Measurements from ENCODE around the gene SIAH1.

DNA sequence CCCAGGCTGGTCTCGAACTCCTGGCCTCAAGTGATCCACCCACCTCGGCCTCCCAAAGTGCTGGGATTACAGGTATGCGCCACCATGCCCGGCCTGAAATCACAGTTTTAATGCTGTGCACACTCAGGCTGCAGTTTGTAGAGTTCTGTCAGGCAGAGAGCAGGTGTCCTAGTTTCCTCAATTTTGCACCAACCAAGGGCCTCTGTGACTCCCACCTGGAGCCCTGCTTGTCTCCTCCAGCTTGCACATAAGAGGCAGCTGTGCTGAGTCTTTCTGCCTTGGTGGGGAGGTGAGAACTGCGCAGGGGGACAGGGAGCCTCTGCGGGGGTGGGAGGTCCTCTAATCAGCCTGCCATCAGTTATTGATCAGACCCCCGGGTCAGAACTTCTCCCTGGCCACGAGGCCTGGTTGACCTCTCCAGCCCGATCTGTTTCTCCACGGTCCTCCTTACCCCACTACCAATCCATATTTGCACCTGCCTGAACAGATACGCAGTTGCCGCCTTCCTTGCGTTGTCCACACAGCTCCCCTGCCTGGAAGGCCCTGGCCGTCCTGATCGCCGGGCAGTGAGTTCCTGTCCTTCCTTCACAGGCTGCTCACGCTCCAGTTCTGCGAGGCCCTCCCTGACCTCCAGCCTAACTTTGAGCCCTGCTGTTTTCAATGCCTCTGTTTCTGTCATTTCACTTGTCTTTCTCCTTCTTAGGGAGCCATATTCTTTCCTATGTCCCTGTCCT lies 48.1 kb upstream of the SIAH1 start:
- no peak for TF ChIP-seq ZNF404 (tag by site-specific recombination; IDR thresholded peaks at IDR 0.05)
- TF ChIP-seq, protein P1, sequence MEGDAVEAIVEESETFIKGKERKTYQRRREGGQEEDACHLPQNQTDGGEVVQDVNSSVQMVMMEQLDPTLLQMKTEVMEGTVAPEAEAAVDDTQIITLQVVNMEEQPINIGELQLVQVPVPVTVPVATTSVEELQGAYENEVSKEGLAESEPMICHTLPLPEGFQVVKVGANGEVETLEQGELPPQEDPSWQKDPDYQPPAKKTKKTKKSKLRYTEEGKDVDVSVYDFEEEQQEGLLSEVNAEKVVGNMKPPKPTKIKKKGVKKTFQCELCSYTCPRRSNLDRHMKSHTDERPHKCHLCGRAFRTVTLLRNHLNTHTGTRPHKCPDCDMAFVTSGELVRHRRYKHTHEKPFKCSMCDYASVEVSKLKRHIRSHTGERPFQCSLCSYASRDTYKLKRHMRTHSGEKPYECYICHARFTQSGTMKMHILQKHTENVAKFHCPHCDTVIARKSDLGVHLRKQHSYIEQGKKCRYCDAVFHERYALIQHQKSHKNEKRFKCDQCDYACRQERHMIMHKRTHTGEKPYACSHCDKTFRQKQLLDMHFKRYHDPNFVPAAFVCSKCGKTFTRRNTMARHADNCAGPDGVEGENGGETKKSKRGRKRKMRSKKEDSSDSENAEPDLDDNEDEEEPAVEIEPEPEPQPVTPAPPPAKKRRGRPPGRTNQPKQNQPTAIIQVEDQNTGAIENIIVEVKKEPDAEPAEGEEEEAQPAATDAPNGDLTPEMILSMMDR (tag by site-specific recombination; IDR thresholded peaks at IDR 0.05): no peak
- no peak for TF ChIP-seq MZF1 (tag by site-specific recombination; IDR thresholded peaks at IDR 0.05; ENCODE audit: borderline replicate concordance)
- no peak for TF ChIP-seq TRIM28 (IDR thresholded peaks at IDR 0.05; ENCODE audit: borderline replicate concordance, low read length)
- no peak for TF ChIP-seq ZNF138 (tag by site-specific recombination; IDR thresholded peaks at IDR 0.05; ENCODE audit: borderline replicate concordance)
- TF ChIP-seq, protein P2, sequence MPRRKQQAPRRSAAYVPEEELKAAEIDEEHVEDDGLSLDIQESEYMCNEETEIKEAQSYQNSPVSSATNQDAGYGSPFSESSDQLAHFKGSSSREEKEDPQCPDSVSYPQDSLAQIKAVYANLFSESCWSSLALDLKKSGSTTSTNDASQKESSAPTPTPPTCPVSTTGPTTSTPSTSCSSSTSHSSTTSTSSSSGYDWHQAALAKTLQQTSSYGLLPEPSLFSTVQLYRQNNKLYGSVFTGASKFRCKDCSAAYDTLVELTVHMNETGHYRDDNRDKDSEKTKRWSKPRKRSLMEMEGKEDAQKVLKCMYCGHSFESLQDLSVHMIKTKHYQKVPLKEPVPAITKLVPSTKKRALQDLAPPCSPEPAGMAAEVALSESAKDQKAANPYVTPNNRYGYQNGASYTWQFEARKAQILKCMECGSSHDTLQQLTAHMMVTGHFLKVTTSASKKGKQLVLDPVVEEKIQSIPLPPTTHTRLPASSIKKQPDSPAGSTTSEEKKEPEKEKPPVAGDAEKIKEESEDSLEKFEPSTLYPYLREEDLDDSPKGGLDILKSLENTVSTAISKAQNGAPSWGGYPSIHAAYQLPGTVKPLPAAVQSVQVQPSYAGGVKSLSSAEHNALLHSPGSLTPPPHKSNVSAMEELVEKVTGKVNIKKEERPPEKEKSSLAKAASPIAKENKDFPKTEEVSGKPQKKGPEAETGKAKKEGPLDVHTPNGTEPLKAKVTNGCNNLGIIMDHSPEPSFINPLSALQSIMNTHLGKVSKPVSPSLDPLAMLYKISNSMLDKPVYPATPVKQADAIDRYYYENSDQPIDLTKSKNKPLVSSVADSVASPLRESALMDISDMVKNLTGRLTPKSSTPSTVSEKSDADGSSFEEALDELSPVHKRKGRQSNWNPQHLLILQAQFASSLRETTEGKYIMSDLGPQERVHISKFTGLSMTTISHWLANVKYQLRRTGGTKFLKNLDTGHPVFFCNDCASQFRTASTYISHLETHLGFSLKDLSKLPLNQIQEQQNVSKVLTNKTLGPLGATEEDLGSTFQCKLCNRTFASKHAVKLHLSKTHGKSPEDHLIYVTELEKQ (tag by site-specific recombination; IDR thresholded peaks at IDR 0.05; ENCODE audit: borderline replicate concordance): no peak
- TF ChIP-seq, protein P3, sequence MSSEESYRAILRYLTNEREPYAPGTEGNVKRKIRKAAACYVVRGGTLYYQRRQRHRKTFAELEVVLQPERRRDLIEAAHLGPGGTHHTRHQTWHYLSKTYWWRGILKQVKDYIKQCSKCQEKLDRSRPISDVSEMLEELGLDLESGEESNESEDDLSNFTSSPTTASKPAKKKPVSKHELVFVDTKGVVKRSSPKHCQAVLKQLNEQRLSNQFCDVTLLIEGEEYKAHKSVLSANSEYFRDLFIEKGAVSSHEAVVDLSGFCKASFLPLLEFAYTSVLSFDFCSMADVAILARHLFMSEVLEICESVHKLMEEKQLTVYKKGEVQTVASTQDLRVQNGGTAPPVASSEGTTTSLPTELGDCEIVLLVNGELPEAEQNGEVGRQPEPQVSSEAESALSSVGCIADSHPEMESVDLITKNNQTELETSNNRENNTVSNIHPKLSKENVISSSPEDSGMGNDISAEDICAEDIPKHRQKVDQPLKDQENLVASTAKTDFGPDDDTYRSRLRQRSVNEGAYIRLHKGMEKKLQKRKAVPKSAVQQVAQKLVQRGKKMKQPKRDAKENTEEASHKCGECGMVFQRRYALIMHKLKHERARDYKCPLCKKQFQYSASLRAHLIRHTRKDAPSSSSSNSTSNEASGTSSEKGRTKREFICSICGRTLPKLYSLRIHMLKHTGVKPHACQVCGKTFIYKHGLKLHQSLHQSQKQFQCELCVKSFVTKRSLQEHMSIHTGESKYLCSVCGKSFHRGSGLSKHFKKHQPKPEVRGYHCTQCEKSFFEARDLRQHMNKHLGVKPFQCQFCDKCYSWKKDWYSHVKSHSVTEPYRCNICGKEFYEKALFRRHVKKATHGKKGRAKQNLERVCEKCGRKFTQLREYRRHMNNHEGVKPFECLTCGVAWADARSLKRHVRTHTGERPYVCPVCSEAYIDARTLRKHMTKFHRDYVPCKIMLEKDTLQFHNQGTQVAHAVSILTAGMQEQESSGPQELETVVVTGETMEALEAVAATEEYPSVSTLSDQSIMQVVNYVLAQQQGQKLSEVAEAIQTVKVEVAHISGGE (tag by site-specific recombination; conservative IDR thresholded peaks at IDR 0.05; ENCODE audit: low read depth): no peak
- TF ChIP-seq, protein P4, sequence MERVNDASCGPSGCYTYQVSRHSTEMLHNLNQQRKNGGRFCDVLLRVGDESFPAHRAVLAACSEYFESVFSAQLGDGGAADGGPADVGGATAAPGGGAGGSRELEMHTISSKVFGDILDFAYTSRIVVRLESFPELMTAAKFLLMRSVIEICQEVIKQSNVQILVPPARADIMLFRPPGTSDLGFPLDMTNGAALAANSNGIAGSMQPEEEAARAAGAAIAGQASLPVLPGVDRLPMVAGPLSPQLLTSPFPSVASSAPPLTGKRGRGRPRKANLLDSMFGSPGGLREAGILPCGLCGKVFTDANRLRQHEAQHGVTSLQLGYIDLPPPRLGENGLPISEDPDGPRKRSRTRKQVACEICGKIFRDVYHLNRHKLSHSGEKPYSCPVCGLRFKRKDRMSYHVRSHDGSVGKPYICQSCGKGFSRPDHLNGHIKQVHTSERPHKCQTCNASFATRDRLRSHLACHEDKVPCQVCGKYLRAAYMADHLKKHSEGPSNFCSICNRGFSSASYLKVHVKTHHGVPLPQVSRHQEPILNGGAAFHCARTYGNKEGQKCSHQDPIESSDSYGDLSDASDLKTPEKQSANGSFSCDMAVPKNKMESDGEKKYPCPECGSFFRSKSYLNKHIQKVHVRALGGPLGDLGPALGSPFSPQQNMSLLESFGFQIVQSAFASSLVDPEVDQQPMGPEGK (tag by site-specific recombination; IDR thresholded peaks at IDR 0.05): no peak
- TF ChIP-seq KLF1 (tag by site-specific recombination; IDR thresholded peaks at IDR 0.05): no peak
- TF ChIP-seq, protein P5, sequence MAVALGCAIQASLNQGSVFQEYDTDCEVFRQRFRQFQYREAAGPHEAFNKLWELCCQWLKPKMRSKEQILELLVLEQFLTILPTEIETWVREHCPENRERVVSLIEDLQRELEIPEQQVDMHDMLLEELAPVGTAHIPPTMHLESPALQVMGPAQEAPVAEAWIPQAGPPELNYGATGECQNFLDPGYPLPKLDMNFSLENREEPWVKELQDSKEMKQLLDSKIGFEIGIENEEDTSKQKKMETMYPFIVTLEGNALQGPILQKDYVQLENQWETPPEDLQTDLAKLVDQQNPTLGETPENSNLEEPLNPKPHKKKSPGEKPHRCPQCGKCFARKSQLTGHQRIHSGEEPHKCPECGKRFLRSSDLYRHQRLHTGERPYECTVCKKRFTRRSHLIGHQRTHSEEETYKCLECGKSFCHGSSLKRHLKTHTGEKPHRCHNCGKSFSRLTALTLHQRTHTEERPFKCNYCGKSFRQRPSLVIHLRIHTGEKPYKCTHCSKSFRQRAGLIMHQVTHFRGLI (tag by site-specific recombination; IDR thresholded peaks at IDR 0.05): no peak
